Skin epidermis (tissue), 12 donors: ENCODE results near the gene FRZB.
"Not testable (repeated sequence)": the region's sequence is repeated elsewhere in the genome, so short reads cannot be mapped to it uniquely, and the experiment has no call there.

Experiments used
- H3K27ac ChIP-seq, 21 experiments: fragments of 200-600 bp; sonication (generic) in 11 of 21; one replicate each; pipeline ENCODE4 v1.5.0; 2020; ENCODE audit warnings: mild to moderate bottlenecking in 3 of 21, inconsistent platforms in 2 of 21, moderate library complexity in 2 of 21
- H3K4me3 ChIP-seq, 7 experiments: fragments of 200-600 bp; sonication (generic) in 2 of 7; one replicate each; pipeline ENCODE4 v1.5.0; 2020; ENCODE audit warnings: inconsistent platforms in 2 of 7, mild to moderate bottlenecking in 2 of 7, moderate library complexity in 1 of 7

Gene FRZB

GRCh38 chr2:182866461-182867406 is at the start of gene FRZB:
Gene FRZB (minus strand): TSS chr2:182866637. CDS start chr2:182866552, 85 bp downstream.
- peak within 1 kb of the TSS in 11 of 21 experiments; percentile 22 to 61 (median 50) for H3K27ac ChIP-seq
- peak within 1 kb of the TSS; percentile 7 to 38 (median 17) for H3K4me3 ChIP-seq

- Histone ChIP-seq H3K27ac (no peak overlapping the region), H3K4me3 (no peak overlapping the region)
These were observed 49.2 kb upstream of the FRZB start for GRCh38 chr2:182915369-182916326.

- Histone ChIP-seq H3K27ac (no peak overlapping the region), H3K4me3 (no peak overlapping the region)
These were observed 48.4 kb upstream of the FRZB start for GRCh38 chr2:182914852-182915251.

- no peak overlapping the region for H3K27ac ChIP-seq
- no peak overlapping the region for H3K4me3 ChIP-seq
These were observed 46.6 kb upstream of the FRZB start for GRCh38 chr2:182913064-182913463.

GRCh38 chr2:182912518-182912915 is 46.1 kb upstream of the FRZB start:
- H3K4me3 ChIP-seq = no peak overlapping the region
- no peak overlapping the region for H3K27ac ChIP-seq

GRCh38 chr2:182911813-182912517 is 45.5 kb upstream of the FRZB start:
- no peak overlapping the region for H3K4me3 ChIP-seq
- no peak overlapping the region for H3K27ac ChIP-seq

GRCh38 chr2:182910965-182911364 is 44.5 kb upstream of the FRZB start:
- no peak overlapping the region for H3K27ac ChIP-seq
- H3K4me3 ChIP-seq = no peak overlapping the region

GRCh38 chr2:182907081-182907830 is 40.8 kb upstream of the FRZB start:
- H3K27ac ChIP-seq = no peak overlapping the region
- no peak overlapping the region for H3K4me3 ChIP-seq

GRCh38 chr2:182906454-182906853 is 40.0 kb upstream of the FRZB start:
- H3K4me3 ChIP-seq = no peak overlapping the region
- no peak overlapping the region for H3K27ac ChIP-seq

- Histone ChIP-seq H3K4me3 (no peak overlapping the region), H3K27ac (no peak overlapping the region)
These were observed 38.4 kb upstream of the FRZB start for GRCh38 chr2:182904844-182905243.

GRCh38 chr2:182903566-182903965 is 37.1 kb upstream of the FRZB start:
- no peak overlapping the region for H3K4me3 ChIP-seq
- H3K27ac ChIP-seq = no peak overlapping the region

- H3K4me3 ChIP-seq = no peak overlapping the region
- H3K27ac ChIP-seq = no peak overlapping the region
These were observed 35.3 kb upstream of the FRZB start for GRCh38 chr2:182901748-182902147.

- no peak overlapping the region for H3K4me3 ChIP-seq
These were observed 32.3 kb upstream of the FRZB start for GRCh38 chr2:182898718-182899117.

GRCh38 chr2:182897137-182897536 is 30.7 kb upstream of the FRZB start:
- no peak overlapping the region for H3K4me3 ChIP-seq
- H3K27ac ChIP-seq = no peak overlapping the region

More at GRCh38 chr2:182898718-182899117, 32.3 kb upstream of the FRZB start:
- no peak overlapping the region for H3K27ac ChIP-seq

GRCh38 chr2:182895798-182896197 is 29.4 kb upstream of the FRZB start:
- Histone ChIP-seq H3K4me3 (no peak overlapping the region), H3K27ac (no peak overlapping the region)

- H3K4me3 ChIP-seq = no peak overlapping the region
- H3K27ac ChIP-seq = no peak overlapping the region
These were observed 28.7 kb upstream of the FRZB start for GRCh38 chr2:182895169-182895568.

GRCh38 chr2:182894174-182894573 is 27.7 kb upstream of the FRZB start:
- no peak overlapping the region for H3K4me3 ChIP-seq
- H3K27ac ChIP-seq = no peak overlapping the region

GRCh38 chr2:182893666-182894065 is 27.2 kb upstream of the FRZB start:
- no peak overlapping the region for H3K27ac ChIP-seq
- no peak overlapping the region for H3K4me3 ChIP-seq

GRCh38 chr2:182893035-182893434 is 26.6 kb upstream of the FRZB start:
- H3K4me3 ChIP-seq, H3K27ac ChIP-seq: not testable (repeated sequence)
